RKO (cell line): Measurements from ENCODE around the gene NXPE3.
"Not testable (repeated sequence)": the region's sequence is repeated elsewhere in the genome, so short reads cannot be mapped to it uniquely, and the experiment has no call there.

Experiments used
- DNase-seq: peaks from one replicate; pipeline ENCODE4 v3.0.0-alpha.2; 2016; ENCODE audit warnings: low spot score

Gene NXPE3

DNA sequence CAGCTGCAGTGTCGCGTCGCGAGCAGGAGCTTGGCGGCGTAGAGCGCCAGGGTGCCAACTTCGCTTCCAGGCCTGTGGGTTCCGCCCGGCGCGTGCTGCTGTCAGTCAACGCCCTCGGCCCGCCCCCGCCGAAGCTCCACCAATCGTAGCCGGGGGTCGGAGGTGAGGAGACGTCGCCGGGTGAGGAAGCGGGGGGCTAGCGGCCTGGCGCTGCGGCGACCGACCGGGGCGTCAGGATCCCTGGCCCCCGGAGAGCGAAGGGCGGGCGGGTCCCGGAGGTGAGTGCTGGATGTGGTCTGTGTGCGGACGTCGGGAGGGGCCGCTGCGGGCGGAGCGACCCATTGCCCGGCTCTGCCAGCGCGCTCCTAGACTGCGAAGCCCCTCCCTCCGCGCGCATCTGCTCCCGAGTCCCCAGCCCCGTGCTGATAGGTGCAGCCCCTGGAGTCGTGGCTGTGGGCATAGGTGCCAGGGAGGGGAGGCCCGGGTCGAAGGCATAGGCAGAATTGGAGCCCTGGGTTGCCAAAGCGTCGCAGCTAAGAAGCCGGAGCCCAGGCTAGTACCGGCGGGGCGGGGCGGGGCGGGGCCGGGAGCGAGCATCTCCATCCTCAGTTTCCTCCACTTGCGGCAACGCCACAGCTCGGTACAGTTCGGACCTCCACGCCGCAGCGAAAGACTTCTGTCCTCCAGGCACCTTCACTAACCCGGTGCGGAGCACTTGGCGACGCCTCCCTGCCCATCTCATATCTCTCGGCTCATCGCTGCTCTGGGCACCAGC, at the start of gene NXPE3:
Gene NXPE3, plus strand, starts transcription at position 165 of the 775 bp plus-strand sequence. CDS start 6,386 bp downstream, outside the sequence.
- DNase-seq, result peak; percentile 88

GRCh38 chr3:101729586-101729985, 49.4 kb upstream of the NXPE3 start:
- DNase-seq, result no peak

DNA sequence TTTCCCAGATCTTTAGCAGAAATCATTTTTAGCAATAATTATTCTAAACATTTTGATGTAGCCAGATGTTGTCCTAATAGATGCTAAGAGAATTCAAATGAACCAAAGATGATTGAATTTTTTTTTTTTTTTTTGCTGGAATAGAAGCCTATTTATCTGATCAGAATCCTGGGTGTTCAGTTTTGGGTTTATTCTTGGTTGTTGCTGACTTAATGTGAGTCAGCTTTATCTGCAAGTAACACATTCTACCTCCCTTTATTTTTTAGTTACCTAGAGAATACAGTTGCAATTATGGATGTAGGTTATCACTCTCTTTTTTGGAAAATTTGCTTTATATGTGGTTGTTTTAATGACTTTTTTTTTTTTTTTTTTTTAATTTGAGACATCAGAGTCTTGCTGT, 48.2 kb upstream of the NXPE3 start:
- DNase-seq, result no peak

DNA sequence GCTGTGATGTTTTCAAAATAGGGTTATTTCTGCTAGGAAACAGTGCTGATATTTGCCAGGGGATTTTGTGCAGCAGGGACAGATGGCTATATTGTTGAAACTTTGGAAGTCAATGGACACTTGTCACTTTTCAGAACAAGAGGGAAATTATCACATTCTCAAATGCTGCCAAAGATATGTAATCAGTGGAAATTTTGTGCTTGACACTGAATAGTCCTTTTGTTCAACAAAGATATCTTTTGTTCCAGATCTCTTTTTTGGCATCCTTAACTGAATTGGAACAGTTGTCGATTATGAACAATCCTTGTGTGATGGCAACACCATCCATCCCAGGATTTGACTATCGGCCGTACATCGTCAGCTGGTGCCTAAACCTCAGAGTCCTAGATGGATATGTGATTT, 46.8 kb upstream of the NXPE3 start:
- no peak for DNase-seq

GRCh38 chr3:101735833-101736232, 43.2 kb upstream of the NXPE3 start:
- no peak for DNase-seq

DNA sequence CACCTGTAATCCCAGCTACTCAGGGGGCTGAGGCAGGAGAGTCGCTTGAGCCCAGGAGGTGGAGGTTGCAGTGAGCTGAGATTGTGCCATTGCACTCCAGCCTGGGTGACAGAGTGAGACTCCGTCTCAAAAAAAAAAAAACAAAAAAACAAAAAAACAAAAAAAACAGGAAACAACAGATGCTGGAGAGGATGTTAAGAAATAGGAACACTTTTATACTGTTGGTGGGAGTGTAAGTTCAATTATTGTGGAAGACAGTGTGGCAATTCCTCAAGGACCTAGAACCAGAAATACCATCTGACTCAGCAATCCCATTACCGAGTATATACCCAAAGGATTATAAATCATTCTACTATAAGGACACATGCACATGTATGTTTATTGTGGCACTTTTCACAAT, 37.1 kb upstream of the NXPE3 start:
- not testable (repeated sequence) for DNase-seq

DNA sequence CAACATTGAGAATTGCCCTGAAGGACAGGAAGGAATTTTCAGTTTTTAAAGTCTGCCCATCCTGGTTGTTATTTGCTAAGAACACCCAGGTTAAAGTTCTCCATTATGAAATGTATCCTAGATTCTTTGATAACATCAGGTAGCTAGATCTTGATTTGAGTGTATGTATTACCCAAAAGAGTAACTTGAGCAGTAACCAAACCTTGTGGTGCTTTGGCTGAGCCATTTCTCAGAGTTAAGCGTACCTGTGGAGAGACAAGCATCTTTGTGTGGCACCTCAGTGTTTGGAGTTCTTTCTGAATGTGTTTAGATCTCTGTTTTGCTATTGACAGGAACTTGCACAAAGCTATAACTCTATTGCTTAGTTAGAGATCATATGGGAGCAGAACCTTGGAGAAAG, 34.2 kb upstream of the NXPE3 start:
- DNase-seq, result no peak

GRCh38 chr3:101745934-101746333, 33.1 kb upstream of the NXPE3 start:
- not testable (repeated sequence) for DNase-seq

DNA sequence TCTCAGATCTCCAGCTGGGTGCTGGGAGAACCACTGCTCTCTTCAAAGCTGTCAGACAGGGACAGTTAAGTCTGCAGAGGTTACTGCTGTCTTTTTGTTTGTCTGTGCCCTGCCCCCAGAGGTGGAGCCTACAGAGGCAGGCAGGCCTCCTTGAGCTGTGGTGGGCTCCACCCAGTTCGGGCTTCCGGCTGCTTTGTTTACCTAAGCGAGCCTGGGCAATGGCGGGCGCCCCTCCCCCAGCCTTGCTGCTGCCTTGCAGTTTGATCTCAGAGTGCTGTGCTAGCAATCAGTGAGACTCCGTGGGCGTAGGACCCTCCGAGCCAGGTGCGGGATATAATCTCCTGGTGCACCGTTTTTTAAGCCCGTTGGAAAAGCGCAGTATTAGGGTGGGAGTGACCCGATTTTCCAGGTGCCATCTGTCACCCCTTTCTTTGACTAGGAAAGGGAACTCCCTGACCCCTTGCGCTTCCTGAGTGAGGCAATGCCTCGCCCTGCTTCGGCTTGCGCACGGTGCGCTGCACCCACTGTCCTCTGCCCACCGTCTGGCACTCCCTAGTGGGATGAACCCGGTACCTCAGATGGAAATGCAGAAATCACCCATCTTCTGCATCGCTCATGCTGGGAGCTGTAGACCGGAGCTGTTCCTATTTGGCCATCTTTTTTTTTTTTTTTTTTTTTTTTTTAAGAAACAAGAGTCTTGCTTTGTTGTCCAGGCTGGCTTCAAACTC, 25.5 kb upstream of the NXPE3 start:
- not testable (repeated sequence) for DNase-seq

- DNase-seq, result no peak
These were observed 20.8 kb upstream of the NXPE3 start for GRCh38 chr3:101758224-101758623.

DNA sequence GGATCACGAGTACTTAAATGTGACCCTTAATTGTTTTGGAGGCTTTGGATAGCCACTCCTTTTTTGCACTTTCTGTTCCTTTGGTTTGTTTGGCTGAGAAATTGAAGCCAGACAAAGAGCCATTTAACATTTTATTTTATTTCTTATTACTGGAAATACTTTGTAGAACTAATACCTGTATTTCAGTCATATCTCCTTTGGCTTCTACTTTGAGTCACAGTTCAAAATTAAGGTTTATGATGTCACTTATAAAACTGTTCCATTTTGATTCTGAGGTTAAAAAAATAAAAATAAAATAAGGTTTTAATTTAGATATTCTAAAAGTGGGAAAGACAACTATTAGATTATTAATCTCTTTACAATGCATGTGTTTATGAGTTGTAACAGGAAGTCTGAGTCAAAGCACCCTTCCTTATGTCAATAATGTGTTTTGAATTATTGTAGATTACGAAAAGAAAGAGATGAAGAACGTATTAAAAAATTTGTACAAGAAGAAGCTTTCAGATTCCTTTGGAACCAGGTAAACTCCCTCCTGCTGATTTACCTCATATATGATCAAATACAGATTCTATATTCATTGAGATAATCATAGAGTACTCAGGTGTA, 16.9 kb upstream of the NXPE3 start:
- DNase-seq, result no peak

- DNase-seq, result not testable (repeated sequence)
These were observed 1.2 kb upstream of the NXPE3 start for GRCh38 chr3:101777745-101778281.

- no peak for DNase-seq
These were observed 495 bp upstream of the NXPE3 start for GRCh38 chr3:101778385-101779046.

DNA sequence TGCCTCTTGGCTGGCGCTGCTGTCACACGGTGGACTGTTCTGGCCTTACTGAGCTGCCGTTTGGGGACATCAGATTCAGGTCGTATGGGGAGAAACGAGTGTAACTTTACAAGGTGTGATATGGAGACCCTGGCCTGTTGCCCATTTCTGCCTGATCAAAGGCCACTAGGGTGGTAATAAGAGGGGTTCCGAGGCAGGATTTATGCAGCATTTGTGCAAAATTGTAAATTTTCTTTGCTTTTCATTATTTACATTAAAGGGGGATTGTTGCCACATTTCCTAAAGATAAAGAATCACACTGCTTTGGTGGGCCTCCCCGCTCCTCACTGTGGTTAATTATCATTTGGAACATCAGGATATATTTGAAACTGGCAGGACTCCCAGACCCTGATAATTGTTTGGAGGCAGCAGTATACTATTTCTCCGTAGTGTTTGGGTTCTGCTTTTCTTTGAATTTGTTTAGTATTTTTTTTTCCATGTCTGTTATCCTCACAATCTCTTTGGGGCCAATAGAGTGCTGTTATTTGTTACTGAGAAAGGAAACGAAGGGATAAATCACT, 891 bp downstream of the NXPE3 start:
- DNase-seq, result peak; percentile 12

- peak; percentile 92 for DNase-seq
These were observed 1.6 kb downstream of the NXPE3 start for GRCh38 chr3:101780661-101781060.

DNA sequence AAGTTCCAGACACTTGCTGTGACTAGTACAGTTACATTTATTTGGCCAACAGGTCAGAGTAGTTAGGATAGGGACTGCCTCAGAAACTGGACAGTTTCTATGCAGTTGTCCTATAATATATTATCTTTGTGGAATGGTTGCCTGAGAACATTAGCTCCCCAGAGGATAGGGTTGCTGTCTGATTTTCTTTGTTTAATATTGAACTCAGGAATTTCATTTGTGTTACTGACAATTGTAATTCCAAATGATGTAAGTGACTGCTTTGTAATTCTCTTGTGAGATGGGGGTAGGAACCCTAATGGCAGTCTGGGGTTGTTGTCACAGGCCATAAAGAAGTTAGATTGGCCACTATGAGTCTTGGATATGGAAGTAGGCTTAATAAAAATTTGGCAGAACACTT, 2.2 kb downstream of the NXPE3 start:
- peak; percentile 21 for DNase-seq

DNA sequence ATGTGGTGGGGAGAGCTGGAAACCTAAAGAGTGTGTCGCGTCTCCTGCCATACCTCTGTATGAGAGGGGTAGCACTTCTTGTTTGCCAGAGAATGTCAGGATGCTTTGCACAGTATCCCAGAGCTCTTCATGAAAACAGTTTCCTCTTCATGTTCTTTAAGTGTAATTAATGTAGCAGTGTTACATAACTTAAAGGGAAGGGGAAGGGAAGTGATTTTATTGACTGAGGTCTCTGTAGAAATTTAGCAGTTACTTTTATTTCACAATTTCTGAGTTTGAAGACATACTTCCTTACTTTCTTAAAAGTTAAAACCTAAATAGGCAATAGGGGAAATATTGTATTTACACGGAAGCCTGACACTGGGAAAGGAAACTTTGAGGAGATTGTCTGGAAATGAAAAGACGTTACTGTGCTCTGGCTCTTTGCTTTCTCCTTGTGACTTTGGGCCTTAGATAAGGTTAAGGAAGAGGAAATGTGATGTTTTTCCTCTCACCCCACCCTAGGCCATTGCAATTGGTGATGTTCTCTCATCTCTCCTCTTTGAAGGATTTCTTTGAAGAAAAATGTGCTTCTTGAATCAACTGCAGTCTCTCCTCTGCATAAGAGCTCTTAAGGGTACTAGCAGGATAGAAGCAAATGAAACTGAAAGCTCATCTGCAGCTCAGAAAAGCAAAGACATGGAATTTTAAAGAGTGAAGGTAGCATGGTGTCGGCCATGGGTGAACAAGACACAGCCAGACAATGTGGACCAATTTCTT, 6.0 kb downstream of the NXPE3 start:
- DNase-seq, result no peak

GRCh38 chr3:101791778-101792177, 12.8 kb downstream of the NXPE3 start:
- DNase-seq, result no peak

DNA sequence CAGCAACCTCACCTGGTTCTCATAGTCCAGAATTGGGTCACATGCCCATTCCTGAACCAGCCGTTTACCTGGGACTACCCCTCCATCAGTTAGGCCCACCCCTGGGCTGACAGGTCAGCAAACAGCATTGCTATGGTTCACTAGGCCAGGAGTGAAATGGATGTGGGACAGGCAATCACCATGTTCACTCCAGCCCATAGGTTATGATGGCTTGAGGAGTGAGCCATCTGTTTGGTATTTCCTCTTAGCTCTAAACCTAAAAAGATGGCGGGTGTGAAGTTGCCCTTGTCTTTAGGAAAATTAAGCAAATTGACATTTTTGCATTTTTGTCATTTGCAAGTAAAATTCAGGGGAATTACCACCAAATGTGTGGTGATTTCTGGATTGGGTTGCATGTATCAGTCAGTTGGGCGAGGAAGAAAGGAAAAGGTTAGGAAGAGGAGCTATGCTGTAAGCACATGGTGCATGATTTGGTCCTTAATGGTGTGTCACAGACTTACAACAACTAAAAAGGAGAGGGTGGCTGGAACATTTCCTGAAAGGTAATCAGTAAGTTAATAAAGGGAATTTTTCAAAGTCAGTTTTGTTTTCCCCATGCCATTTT, 17.2 kb downstream of the NXPE3 start:
- no peak for DNase-seq

- DNase-seq, result no peak
These were observed 22.2 kb downstream of the NXPE3 start for GRCh38 chr3:101801174-101801573.

DNA sequence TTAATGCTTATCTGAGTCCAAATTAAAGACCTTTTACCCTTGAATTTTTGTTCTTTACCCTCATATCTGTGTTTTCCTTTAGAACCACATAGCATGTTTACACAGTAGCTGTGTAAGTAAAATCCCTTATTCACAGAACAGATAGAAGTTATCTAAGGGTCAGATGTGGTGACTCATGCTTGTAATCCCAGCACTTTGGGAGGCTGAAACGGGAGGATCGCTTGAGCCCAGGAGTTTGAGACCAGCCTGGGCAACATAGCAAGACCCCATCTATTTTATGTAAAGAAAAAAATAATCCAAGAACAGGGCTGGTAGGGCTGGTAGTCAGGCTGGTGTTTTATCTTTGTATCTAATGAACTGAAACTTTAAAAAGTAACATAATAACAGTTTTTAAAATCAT, 23.2 kb downstream of the NXPE3 start:
- DNase-seq, result no peak
